ENCODE results near the gene SH2D2A. TPM values are rescaled to one million over a fixed set of nuclear protein-coding genes. Genes with fewer than 3 reads are reported as not detected.

The SH2D2A gene
- total RNA-seq, 1 experiment from 2014 or later = 2.9 TPM

GRCh38 chr1:156772222-156772621 is 44.4 kb downstream of the SH2D2A start:
- H3K4me3 Mint-ChIP-seq (ENCODE audit: low read depth, unreplicated experiment) = no peak overlapping the region
- H3K9me3 Mint-ChIP-seq (ENCODE audit: low read depth, unreplicated experiment) = no peaks in the 10 kb centered on the region
- intact Hi-C loops (cut with micrococcal nuclease; ENCODE audit: unreplicated experiment) = no loop called here
- no peak for TF ChIP-seq CTCF (IDR thresholded peaks at IDR 0.05; ENCODE audit: unreplicated experiment)
- CTCF ChIA-PET = interaction anchor here (1.1 kb wide), 1 partner anchor 33 kb away, joined by 3 read pairs; no protein-coding TSS in a partner anchor
- H3K36me3 Mint-ChIP-seq (ENCODE audit: insufficient read depth, unreplicated experiment) = peaks cover 45% of the 10 kb centered on the region
- H3K27ac Mint-ChIP-seq (ENCODE audit: unreplicated experiment) = no peak overlapping the region
- H3K4me1 Mint-ChIP-seq (ENCODE audit: low read depth, unreplicated experiment) = peaks cover 50% of the 10 kb centered on the region
- BruUV-seq (replicated peaks) = no TSS peak
- H3K27me3 Mint-ChIP-seq (ENCODE audit: unreplicated experiment) = no peaks in the 10 kb centered on the region
- DNase-seq = no peak

- BruUV-seq (replicated peaks) = no TSS peak
- TF ChIP-seq CTCF (IDR thresholded peaks at IDR 0.05; ENCODE audit: unreplicated experiment) = no peak
- peak overlapping the region; percentile 32 for H3K27ac Mint-ChIP-seq (ENCODE audit: unreplicated experiment)
Measured at GRCh38 chr1:156768610-156769295, 47.9 kb downstream of the SH2D2A start.

GRCh38 chr1:156767879-156768604 is 48.6 kb downstream of the SH2D2A start:
- no peaks in the 10 kb centered on the region for H3K27me3 Mint-ChIP-seq (ENCODE audit: unreplicated experiment)
- peaks cover 44% of the 10 kb centered on the region for H3K4me1 Mint-ChIP-seq (ENCODE audit: low read depth, unreplicated experiment)
- peaks cover 30% of the 10 kb centered on the region for H3K36me3 Mint-ChIP-seq (ENCODE audit: insufficient read depth, unreplicated experiment)
- H3K4me3 Mint-ChIP-seq (ENCODE audit: low read depth, unreplicated experiment) = no peak overlapping the region
- no peak overlapping the region for H3K27ac Mint-ChIP-seq (ENCODE audit: unreplicated experiment)
- H3K9me3 Mint-ChIP-seq (ENCODE audit: low read depth, unreplicated experiment) = no peaks in the 10 kb centered on the region
- intact Hi-C loops (cut with micrococcal nuclease; ENCODE audit: unreplicated experiment) = loop anchor here (1.0 to 5.0 kb wide), 3 partner anchors 15 to 41 kb away; partner anchors contain the start of genes ISG20L2, METTL25B and MRPL24
- BruUV-seq (replicated peaks) = TSS peak; percentile 48
- peak; percentile 16 for DNase-seq
- TF ChIP-seq CTCF (IDR thresholded peaks at IDR 0.05; ENCODE audit: unreplicated experiment) = no peak
- CTCF ChIA-PET = interaction anchor here (0.6 to 2.1 kb wide), 7 partner anchors 12 to 320 kb away, joined by 3 to 22 read pairs (median 5); partner anchors contain the start of genes ISG20L2, METTL25B and MRPL24

More at GRCh38 chr1:156768610-156769295, 47.9 kb downstream of the SH2D2A start:
- Mint-ChIP-seq H3K4me1 (ENCODE audit: low read depth, unreplicated experiment) (peaks cover 51% of the 10 kb centered on the region), H3K36me3 (ENCODE audit: insufficient read depth, unreplicated experiment) (peaks cover 32% of the 10 kb centered on the region), H3K9me3 (ENCODE audit: low read depth, unreplicated experiment) (no peaks in the 10 kb centered on the region), H3K27me3 (ENCODE audit: unreplicated experiment) (no peaks in the 10 kb centered on the region), H3K4me3 (ENCODE audit: low read depth, unreplicated experiment) (no peak overlapping the region)
- no peak for DNase-seq
- CTCF ChIA-PET = interaction anchor here (0.6 to 1.1 kb wide), 3 partner anchors 28 to 319 kb away, joined by 3 to 5 read pairs (median 4); partner anchors contain the start of gene MRPL24
- intact Hi-C loops (cut with micrococcal nuclease; ENCODE audit: unreplicated experiment) = loop anchor here (5.0 kb wide), 1 partner anchor 41 kb away; the partner anchor contains the start of genes ISG20L2 and METTL25B

GRCh38 chr1:156767101-156767878 is 49.4 kb downstream of the SH2D2A start, which contains the start of gene PRCC:
TSS of gene PRCC (plus strand) at chr1:156767535. CDS start at chr1:156767772, 237 bp downstream.
- Mint-ChIP-seq H3K9me3 (ENCODE audit: low read depth, unreplicated experiment) (no peaks in the 10 kb centered on the region), H3K27me3 (ENCODE audit: unreplicated experiment) (no peaks in the 10 kb centered on the region), H3K4me1 (ENCODE audit: low read depth, unreplicated experiment) (peaks cover 37% of the 10 kb centered on the region), H3K36me3 (ENCODE audit: insufficient read depth, unreplicated experiment) (peaks cover 22% of the 10 kb centered on the region), H3K27ac (ENCODE audit: unreplicated experiment) (no peak within 1 kb of the TSS), H3K4me3 (ENCODE audit: low read depth, unreplicated experiment) (no peak within 1 kb of the TSS)
- peak; percentile 98 for DNase-seq
- no peak for TF ChIP-seq CTCF (IDR thresholded peaks at IDR 0.05; ENCODE audit: unreplicated experiment)
- intact Hi-C loops (cut with micrococcal nuclease; ENCODE audit: unreplicated experiment) = loop anchor here (1.0 to 5.0 kb wide), 3 partner anchors 14 to 40 kb away; partner anchors contain the start of genes ISG20L2, METTL25B and MRPL24
- CTCF ChIA-PET = interaction anchor here (0.7 to 2.1 kb wide), 8 partner anchors 11 to 307 kb away, joined by 3 to 22 read pairs (median 3); partner anchors contain the start of genes ISG20L2, METTL25B and MRPL24
- no TSS peak for BruUV-seq (replicated peaks)

Measured in Calu3 (cell line).